Large intestine (tissue), 3 donors: ENCODE measurements around the gene TMEM151A. TPM values are rescaled to one million over a fixed set of nuclear protein-coding genes. Genes with fewer than 3 reads are reported as not detected.

ENCODE experiments used
- DNase-seq, 2 donors: peaks; one replicate each; pipeline versions ENCODE4 v3.0.0 to v3.0.0-alpha.2; 2013
- H3K27ac ChIP-seq: one replicate; pipeline ENCODE4 v1.5.1; 2013; ENCODE audit warnings: low read length
- H3K27me3 ChIP-seq: 2 replicates; pipeline ENCODE4 v1.6.1; 2013; ENCODE audit warnings: low read length; ENCODE audit not compliant: control insufficient read depth, insufficient read depth
- H3K36me3 ChIP-seq: 2 replicates; pipeline ENCODE4 v1.6.1; 2013; ENCODE audit warnings: low read length; ENCODE audit not compliant: control insufficient read depth, insufficient read depth
- H3K4me1 ChIP-seq: one replicate; pipeline ENCODE4 v1.6.1; 2013; ENCODE audit warnings: low read length; ENCODE audit not compliant: control insufficient read depth, insufficient read depth
- H3K4me3 ChIP-seq: one replicate; pipeline ENCODE4 v1.5.1; 2013; ENCODE audit warnings: low read length
- H3K9me3 ChIP-seq: one replicate; pipeline ENCODE4 v1.6.1; 2013; ENCODE audit warnings: mild to moderate bottlenecking, low read depth, low read length, moderate library complexity; ENCODE audit not compliant: control insufficient read depth
- WGBS: methylation state at CpG from one replicate; pipeline ENCODE4 v1.1.5; 2013; ENCODE audit warnings: low lambda C conversion rate; ENCODE audit not compliant: insufficient coverage; 5-methylcytosine and 5-hydroxymethylcytosine counted together
- polyA plus RNA-seq: library from polyadenylated mRNA; unstranded; fragments of 120-200 nt; gene quantifications from one replicate; pipeline ENCODE4 v1.2.1, GENCODE V29; 2013

The TMEM151A gene
- polyA plus RNA-seq, 1 donor = 3.1 TPM

DNA sequence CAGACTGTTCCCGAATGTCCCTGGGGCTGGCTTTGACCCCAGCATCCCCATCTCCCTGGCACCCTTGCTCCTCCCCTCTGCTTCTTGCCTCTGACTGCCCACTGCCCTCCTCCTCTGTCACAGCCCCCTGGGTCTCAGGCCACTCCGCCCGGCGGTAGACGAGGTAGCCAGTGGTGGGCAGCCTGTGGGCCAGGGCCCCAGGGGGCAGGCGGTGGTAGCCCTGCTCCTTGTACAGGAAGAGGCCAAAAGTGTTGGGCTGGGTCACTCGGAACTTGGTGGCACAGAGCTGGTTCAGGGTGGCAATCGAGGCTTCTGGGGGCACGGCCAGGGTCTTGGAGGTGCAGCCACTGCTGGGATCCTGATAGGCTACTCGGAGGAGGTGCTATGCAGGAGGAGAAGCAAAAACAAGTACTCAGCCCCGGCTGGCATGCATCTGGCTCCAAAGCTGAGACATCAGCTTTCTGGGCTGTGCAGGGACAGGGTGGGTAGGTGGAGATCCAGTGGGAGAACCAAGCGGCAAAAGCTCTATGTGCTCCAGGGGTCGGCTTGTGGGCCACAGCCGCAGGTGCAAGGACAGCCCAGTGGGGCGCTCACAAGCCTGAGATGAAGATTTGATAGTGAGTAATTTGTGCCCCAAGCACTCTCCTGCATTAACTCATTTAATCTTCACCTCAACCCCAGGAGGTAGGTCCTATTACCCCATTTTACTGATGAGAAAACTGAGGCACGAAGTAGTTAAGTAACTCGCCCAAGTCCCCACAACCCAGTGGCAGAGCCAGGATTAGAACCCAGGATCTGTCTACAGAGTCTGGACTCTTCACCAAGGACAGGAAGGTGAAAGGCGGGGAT is 40.9 kb downstream of the TMEM151A start:
- no peak overlapping the region for H3K27ac ChIP-seq
- no CpG with 5 or more reads among the region's 18 CpGs for whole genome bisulfite sequencing
- H3K27me3 ChIP-seq = no peaks in the 10 kb centered on the region
- peaks cover 27% of the 10 kb centered on the region for H3K36me3 ChIP-seq
- H3K4me3 ChIP-seq = no peak overlapping the region
- H3K4me1 ChIP-seq = peaks cover 23% of the 10 kb centered on the region
- DNase-seq = no peak
- no peaks in the 10 kb centered on the region for H3K9me3 ChIP-seq

DNA sequence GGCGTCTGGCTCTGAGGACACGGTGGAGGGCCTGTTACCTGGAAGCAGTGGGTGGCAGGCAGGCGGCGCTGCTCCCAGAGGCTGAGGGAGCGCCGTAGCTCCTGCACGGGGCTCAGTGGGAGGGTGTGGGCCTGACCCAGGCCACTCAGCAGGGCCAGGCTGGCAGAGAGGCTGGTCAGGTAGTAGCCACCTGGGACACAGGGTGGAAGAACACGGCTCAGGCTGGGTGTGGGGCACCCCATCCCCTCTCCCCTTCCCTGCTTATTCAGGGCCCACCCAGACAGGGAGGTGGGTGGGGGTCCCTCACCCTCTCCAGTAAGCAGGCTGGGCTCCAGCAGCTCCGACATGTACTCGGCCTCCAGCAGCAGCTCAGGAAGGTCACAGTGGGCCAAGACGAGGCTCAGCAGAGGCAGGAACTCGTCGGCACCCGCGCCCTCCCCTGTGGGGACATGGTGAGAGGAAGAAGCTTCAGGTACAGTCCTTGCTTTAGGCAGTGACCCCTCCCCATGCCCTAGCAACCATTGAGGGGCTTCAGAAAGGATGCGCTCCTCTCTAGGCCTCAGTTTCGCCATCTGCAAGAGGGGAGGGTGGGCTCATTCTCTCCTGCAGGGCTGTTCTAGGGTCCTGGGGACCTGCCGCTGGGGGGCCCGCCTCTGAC is 41.7 kb downstream of the TMEM151A start:
- H3K9me3 ChIP-seq = no peaks in the 10 kb centered on the region
- no peak for DNase-seq
- no peaks in the 10 kb centered on the region for H3K27me3 ChIP-seq
- H3K4me3 ChIP-seq = no peak overlapping the region
- peaks cover 18% of the 10 kb centered on the region for H3K4me1 ChIP-seq
- WGBS = no CpG with 5 or more reads among the region's 19 CpGs
- H3K27ac ChIP-seq = no peak overlapping the region
- peaks cover 34% of the 10 kb centered on the region for H3K36me3 ChIP-seq

DNA sequence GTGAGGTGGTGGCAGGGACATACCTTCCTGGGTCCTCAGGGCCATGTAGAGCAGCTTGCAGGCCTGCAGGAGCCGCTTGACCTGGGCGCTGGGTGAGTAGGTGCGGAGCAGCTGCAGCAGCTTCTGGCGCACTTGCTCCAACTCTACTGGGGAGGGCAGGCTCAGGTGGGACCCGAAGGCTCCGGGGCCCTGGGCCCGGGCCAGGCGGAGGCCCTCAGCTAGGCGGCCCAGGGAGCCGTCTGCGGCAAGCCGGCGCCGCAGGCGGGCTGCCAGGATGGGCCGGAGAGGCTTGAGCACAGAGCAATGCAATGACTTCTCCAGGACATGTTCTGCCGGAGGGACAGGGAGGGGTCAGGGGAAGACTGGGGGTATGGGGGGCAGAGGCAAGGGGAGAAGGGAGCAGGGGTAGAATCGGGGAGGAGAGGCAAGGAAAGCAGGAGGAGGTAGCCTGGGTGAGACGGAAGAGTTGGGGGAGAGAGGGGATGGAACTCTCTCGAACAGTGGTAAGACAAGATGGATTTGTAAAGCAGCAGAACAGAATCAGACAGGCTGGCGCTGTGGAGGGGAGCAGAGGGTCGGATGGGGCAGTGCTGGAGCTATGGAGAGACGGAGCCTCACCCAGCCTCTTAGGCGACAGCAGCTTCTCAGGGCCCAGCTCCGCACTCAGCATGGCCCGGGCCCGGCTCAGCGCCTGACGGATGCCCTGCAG is 42.4 kb downstream of the TMEM151A start:
- no peak overlapping the region for H3K4me3 ChIP-seq
- H3K4me1 ChIP-seq = peaks cover 15% of the 10 kb centered on the region
- DNase-seq = no peak
- WGBS = 100% methylated on average over 1 of the region's 29 CpGs
- no peaks in the 10 kb centered on the region for H3K27me3 ChIP-seq
- no peak overlapping the region for H3K27ac ChIP-seq
- peaks cover 41% of the 10 kb centered on the region for H3K36me3 ChIP-seq
- H3K9me3 ChIP-seq = no peaks in the 10 kb centered on the region

DNA sequence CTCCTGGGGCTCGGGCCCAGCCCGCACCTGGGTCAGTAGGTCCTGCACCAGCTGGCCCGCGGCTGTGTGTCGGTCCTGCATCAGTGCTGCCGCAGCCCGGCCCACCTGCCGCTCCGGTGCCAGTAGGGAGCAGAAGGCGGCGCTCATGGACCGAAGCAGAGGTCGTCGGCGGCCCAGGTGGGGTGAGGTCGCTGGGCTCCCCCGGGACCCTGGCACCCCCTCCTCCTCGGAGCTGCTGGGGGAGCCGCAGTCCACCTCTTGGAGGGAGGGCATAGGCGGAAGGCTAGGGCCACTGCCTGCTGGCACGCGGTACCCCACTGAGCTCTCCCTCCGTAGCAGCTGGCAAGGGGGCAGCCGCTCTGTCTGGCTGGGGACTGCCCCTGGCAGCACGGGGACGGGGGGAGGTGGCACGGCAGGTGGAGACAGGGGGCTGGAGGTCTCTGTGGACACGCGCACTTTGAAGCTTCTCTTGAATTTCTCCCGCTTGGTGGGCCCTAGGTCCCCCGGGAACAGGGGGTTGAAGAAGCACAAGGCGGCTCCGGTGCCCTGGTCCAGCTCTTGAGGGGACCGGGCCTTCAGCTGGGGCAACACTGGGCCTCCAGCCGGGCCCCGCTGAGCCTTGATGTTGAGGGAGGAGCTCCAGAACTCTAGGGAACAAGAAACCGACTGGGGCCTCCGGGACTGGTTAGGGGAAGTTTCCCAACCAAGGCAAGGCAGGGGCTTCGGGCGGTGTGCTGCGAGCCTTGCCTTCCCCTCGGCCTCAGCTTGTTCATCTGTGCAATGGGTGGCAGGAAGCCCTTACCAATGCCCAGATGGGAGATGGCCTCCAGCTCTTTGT is 43.1 kb downstream of the TMEM151A start:
- Histone ChIP-seq H3K9me3 (no peaks in the 10 kb centered on the region), H3K27me3 (no peaks in the 10 kb centered on the region), H3K4me1 (peaks cover 15% of the 10 kb centered on the region), H3K27ac (no peak overlapping the region), H3K36me3 (peaks cover 49% of the 10 kb centered on the region), H3K4me3 (no peak overlapping the region)
- WGBS = no CpG with 5 or more reads among the region's 42 CpGs
- DNase-seq = no peak

DNA sequence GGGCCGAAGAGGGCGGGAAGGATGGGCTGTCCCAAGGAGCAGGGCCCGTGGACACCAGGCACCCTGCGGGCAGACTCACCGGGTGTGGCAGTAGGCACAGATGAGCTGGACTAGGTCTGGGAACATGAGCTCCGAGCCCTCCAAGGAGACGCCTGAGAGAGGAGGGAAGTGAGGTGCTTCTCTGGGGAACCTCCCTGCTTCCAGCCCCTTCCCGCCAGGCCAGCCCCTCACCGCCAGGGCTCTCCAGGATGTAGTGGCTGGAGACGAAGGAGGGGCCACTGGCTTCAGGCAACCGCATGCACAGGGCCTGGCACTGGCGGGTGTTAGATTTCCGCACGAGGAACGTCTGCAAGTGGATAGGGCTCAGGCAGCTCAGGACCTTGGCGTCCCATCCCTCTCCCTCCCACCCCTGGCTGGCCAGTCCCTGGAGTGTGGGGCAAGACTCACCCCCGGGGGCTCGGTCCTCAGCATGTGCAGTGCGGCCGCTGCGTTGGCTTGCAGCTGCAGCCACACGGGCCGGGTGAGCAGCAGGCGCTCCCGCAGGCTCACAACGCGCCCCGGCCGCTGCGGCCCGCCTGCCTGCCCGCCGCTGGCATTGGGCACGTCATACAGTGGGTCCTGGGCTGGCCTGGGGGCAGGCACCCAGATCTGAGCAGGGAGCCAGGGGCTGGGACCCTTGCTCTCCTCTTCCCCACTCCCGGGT is 44.0 kb downstream of the TMEM151A start:
- Histone ChIP-seq H3K36me3 (peaks cover 57% of the 10 kb centered on the region), H3K4me3 (peak overlapping the region; percentile 64), H3K4me1 (peaks cover 15% of the 10 kb centered on the region), H3K27me3 (no peaks in the 10 kb centered on the region), H3K9me3 (no peaks in the 10 kb centered on the region), H3K27ac (peak overlapping the region; percentile 48)
- DNase-seq = peak in 1 of 2 donors; percentile 39
- WGBS = no CpG with 5 or more reads among the region's 35 CpGs

DNA sequence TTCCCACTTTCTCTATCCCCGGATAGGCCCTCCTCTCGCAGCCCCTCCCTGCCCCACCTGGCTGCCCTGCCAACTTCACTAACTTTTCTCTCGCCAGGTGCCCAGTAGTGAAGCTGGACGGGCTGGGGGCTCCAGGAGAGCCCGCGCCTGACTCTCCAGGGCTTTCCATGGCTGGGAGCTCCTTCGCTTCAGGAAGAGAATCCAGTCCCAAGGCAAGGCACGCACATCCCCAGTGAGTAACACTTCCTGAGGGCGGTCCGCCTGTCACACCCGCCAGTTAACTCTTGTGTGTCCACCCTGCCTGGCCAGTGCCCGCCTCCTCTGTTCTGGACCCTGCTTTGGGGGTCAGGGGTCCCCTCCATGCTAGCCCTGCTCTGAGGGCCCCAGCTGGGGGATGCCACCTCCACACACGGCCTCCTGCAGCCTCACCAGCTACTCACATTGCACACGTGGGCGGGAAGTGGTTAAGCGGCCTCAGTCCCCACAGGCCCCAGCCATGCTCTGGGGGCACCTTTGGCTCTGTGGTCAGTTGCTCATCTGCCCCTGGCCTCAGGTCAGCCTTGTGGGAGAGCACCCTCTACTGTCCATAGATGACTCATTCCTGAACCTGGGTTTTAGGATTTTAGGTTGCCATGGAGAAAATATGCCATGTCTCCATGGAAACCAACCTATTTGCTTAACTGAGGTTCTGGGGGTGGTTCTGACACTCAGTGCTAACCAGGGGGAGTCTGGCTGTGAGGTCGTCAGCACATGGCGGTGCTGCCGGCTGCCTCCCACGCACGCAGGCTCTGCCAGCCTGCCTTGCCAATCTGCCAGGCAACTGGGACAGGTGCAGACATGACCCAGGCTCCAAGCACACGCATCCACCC is 44.8 kb downstream of the TMEM151A start, which contains the start of gene RIN1:
TSS of gene RIN1 (minus strand) at position 201 of the 869 bp plus-strand sequence. CDS start at position 169, 32 bp downstream.
- peak in 1 of 2 donors; percentile 66 for DNase-seq
- H3K27me3 ChIP-seq = no peaks in the 10 kb centered on the region
- no CpG with 5 or more reads among the region's 22 CpGs for WGBS
- peak within 1 kb of the TSS; percentile 64 for H3K4me3 ChIP-seq
- peak within 1 kb of the TSS; percentile 48 for H3K27ac ChIP-seq
- peaks cover 65% of the 10 kb centered on the region for H3K36me3 ChIP-seq
- peaks cover 15% of the 10 kb centered on the region for H3K4me1 ChIP-seq
- H3K9me3 ChIP-seq = no peaks in the 10 kb centered on the region

DNA sequence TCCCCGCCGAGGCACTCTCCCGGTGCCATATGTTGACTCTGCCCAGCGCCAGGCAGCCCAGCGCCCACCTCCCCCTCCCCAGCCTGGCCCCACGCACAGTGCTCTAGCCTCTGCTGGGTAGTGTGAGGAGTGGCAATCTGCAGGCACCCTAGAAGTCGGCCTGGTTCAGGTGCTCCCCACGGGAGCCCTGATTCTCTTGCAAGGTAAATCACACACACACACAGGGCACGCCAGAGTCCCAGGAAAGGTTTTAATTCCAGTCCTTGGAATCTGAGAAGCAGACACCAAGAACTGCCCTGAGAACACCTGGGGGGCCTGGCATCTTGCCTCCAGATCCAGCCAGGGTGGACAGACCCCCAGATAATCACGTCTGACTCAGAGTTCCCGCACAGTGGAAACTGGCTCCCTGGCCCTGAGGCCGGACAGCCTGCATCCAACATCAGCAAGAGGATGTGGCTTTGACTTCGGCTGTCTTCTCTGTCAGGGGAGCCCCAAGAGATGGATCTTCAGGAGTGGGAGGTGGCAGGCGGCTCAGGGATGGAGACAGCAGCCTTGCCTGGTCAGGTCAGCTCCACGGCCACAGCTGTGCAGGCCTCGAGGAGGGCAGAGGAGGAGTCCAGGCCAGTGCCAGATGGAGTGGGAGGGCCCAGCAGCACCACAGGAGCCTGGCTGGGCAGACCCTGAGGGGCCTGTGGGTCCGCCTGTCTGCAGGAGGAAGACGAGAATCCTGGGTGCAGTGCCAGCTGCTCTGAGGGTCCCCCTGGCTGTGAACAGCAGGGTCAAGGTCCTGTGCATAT is 45.6 kb downstream of the TMEM151A start:
- H3K9me3 ChIP-seq = no peaks in the 10 kb centered on the region
- WGBS = no CpG with 5 or more reads among the region's 18 CpGs
- no peak overlapping the region for H3K4me3 ChIP-seq
- no peak for DNase-seq
- H3K4me1 ChIP-seq = peaks cover 15% of the 10 kb centered on the region
- H3K27ac ChIP-seq = no peak overlapping the region
- H3K27me3 ChIP-seq = no peaks in the 10 kb centered on the region
- H3K36me3 ChIP-seq = peaks cover 66% of the 10 kb centered on the region

DNA sequence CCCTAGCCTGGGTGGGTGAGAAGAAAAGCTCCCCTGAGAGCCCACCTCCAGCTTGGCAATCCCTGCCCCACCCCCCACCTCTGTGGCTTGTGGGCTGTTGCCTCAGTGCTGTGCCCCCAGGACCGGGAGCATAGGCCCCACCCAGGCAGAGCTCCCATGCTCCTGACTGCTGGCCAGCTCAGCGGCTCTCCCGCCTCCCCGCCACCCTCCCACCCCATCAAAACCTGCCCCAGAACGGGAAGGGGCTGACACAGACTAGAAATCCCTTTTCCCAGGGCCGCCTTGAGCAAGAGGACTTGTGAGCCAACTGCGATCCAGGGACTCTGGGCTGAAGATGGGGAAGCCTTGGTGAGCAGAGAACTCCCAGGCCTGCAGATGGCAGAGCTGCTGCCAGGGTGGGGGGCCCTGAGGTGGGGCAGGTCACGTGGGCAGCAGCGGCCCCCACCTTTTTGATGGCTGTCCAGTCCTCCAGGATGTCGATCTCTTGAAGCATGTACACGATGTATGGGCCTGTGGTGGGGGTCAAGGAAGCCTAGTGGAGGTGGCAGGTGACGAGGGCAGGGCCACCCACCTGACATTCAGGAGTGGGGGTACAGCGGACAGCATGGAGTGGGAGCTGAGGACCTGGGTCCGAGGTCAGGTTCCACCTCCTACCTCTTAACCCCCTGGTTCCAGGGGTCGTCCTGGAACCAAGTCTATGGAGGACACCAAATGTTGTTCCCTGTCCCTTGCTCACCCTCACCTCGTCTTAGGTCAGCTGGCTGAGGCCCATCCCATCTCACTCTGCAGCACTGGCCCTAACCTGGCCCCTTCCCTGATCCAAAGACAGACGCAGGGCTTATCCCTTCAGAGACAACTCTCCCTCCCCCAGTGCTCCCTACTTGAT is 46.8 kb downstream of the TMEM151A start:
- no peak for DNase-seq
- no CpG with 5 or more reads among the region's 17 CpGs for WGBS
- Histone ChIP-seq H3K36me3 (peaks cover 58% of the 10 kb centered on the region), H3K4me3 (no peak overlapping the region), H3K27ac (no peak overlapping the region), H3K4me1 (peaks cover 18% of the 10 kb centered on the region), H3K9me3 (no peaks in the 10 kb centered on the region), H3K27me3 (no peaks in the 10 kb centered on the region)
